ENCODE data around the gene CLEC3B. TPM values are rescaled to one million over a fixed set of nuclear protein-coding genes. Genes with fewer than 3 reads are reported as not detected.

CLEC3B gene
- total RNA-seq, 2 experiments from 2014 or later = not detected

Other genes with a start within 250 kb of the CLEC3B start
- gene TMEM42, start 164.4 kb upstream of the CLEC3B start, total RNA-seq = 10 to 100 TPM; 13.0 to 13.5 TPM
- not detected for gene TGM4, start 151.7 kb upstream of the CLEC3B start, total RNA-seq
- gene ZDHHC3, start 50.1 kb upstream of the CLEC3B start, total RNA-seq = 10 to 100 TPM; 26.9 to 34.8 TPM
- gene EXOSC7, start 50.1 kb upstream of the CLEC3B start, total RNA-seq = 10 to 100 TPM; 55.7 to 62.2 TPM
- under 1 TPM; 0.48 to 0.53 TPM for gene CDCP1, start 120.1 kb downstream of the CLEC3B start, total RNA-seq
- not detected for gene TMEM158, start 200.0 kb downstream of the CLEC3B start, total RNA-seq

Data from activated CD4-positive, alpha-beta memory T cell treated with anti-CD3 and anti-CD28 coated beads for 36 hours (primary cell).